Activated naive CD4-positive, alpha-beta T cell (primary cell): Measurements from ENCODE around the gene SMIM13.

ENCODE experiments used
- DNase-seq, 4 experiments: peaks; one replicate each; lab custom pipeline; 2025; lab: John Stamatoyannopoulos, UW

Gene SMIM13

DNA sequence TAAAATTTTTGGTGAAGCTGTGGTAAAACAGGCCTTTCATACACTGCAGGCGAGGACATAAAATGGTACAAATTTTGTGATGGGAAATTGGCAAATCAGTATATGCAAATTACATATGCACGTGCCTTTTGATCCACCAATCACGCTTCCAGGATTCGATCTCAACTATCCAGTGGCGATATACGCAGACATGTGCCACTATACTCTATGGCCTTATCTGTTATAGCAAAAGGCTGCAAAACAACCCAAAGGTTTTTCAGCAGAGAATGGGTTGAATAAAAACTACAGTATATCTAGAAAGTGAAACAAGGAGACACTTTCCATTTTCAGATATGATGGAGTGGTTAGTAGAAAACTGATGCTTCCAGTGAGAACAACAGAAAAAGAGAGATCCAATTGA is 59.8 kb downstream of the SMIM13 start:
- DNase-seq: no peak

DNA sequence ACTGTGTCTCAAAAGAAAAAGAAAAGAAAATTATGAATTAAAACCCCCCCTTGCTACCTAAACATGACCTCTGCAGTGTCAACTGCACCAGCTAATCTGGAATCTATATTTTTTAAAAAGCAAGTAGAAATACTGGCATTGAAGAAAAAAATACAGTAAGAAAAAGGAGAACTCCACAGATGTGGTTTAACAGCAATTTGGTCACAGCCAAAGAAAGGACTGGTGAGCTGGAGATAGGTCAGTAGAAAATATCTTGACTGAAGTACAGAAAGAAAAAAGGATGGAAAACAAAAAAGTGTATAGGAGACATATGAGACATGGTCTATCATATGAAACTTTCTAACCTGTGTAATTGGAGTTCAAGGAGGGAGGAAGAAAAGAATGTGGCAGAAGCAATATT is 62.0 kb downstream of the SMIM13 start:
- no peak for DNase-seq

DNA sequence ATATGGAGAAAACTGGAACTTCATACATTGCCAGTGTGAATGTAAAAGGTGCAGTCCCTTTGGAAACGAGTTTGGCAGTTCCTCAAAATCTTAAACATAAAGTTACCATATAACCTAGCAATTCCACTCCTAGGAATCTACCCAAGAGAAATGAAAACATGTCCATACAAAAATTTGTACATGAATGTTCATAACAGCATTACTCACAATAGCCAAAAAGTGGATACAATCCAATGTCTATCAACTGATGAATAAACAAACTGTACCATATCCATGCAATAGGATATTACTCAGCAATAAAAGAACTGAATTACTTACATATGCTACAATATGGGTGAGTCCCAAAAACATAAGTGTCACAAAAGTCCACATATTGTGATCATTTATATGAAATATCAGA is 66.6 kb downstream of the SMIM13 start:
- DNase-seq: no peak

DNA sequence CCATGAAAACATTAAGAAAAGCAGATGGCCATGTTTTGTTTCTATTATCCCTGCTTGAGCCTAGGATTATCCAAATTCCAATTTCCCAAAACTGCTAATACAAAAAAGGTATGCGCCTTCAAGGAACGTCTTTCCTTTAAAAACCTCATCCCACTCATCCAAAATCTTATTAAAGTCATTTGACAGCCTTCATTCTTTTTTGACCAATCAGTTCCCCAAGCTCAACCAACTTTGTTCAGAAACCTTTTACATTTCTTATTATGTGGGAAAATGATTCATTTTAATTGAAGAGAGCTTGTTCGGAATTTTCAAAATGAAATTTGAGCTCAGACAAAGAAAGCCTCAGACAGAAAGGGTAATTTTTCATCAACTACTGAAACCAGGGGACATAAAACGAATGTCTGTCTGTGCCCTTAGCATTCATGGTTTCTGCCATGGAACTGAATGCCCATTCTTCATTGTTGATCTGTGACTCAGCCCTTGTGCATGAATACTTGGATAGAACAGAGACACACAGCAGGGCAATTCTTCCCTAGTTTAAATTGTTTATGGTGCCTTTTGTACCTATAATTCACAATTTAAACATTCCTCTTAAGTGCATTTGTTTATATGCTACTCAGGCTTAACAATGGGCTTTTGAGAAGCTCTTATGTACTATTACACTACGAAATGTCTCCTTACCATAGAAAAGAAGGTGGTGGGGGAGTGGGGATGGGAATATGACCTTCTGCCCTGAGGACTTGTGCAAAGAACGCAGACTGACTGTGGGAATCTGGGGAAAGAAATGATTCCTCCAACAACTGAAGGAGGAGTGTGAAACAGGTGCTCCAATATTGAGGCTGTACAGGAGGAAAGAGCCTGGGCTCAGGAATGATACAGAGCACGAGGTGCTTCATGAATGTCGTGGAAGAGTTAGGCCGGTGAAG is 67.7 kb downstream of the SMIM13 start:
- DNase-seq: no peak

DNA sequence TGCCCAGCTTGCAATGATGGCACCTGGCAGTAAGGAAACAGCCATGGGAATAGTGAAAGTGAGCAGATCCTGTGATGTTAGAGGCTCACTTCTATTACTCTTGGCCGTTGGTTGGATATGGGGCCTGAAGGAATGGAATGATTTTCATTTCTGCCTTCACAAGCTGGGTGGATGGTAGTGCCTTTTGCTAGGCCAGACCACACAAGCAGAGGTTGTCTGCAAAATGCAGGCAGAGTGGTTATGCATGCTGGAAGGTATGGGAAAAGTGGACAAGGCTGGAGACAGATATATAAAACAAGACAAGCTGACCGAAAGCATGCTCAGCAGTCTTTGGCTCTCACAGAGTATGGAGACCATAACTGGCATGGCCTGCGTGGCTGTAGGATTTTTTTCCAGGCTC is 68.6 kb downstream of the SMIM13 start:
- no peak for DNase-seq

DNA sequence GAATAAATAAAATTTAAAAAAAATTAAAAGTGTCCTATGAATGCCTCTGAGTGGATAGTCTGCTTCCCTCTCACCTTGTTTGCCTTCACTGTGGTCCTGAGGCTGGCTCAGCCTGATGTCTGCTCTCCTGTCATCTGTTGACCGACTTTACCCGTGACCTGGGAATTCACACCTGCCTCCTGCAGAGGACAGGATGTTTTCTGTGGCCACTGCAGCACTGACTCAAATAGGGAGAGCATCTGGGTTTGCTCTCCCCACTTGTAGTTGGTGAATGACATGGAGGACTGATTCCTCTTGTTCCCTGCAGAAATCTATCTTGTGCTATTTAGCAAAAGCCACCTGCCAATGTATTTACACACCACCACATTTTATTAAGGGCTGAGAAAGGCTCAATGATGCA is 70.3 kb downstream of the SMIM13 start:
- DNase-seq: no peak

DNA sequence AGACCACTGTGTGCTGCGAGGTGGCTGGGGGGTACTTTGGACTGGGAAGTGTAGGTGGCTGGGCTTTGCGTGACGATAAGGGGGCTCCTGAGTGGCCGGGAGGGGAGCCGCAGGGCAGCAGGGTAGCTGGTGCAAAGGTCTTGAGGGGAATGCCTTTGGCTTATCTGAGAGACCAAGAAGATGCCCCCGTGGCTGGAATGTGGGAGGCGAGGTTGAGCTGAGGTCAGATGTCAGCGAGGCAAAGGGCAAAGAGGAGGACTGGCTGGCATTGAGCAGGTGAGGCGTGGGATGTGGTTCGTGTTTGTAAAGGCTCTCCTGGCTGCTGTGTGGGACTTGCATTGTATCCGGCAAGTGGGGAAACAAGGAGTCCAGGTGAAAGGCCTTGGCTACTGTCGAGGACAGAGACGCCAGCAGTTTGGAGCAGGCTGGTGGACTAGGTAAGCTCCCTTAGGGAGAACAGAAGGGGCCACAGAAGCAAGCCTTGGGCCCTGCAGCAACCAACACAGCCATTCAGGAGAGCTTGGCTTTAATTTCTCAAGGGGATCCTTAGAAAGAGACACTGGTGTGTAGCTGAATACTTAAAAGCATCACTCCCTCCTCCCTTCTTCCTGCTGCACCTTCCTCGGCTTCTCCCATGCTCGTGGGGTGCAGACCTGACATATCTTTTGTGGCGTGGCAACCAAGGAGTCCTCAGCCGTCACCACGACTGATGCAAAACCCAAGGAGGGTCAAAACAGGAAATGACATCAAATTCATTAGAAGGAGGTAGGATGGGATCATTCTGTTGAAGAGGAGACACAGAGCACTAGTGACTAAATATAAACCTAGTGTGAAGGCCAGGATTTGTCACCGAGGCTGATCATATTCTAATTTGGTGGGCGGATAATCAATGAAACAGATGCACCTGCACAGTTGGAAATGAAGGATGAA is 71.3 kb downstream of the SMIM13 start:
- no peak for DNase-seq

DNA sequence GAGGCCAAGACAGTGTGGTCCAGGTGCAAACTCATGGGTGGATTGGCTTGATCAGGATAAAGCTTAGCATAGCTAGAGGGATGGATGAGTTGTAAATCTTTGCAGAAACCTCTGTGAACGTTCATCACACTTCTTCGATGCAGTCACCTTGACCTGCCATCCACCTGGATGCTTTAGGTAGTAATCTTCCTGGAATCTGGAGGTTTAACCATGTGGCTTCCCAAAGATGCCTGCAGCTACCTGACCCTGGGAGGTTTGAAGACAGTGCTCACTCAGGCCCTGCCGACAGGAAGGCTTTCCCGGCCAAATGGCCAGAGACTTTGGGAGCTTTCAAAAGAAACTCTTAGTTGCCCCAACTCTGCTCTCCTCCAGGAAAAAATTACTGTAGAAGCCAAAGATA is 73.3 kb downstream of the SMIM13 start:
- no peak for DNase-seq

DNA sequence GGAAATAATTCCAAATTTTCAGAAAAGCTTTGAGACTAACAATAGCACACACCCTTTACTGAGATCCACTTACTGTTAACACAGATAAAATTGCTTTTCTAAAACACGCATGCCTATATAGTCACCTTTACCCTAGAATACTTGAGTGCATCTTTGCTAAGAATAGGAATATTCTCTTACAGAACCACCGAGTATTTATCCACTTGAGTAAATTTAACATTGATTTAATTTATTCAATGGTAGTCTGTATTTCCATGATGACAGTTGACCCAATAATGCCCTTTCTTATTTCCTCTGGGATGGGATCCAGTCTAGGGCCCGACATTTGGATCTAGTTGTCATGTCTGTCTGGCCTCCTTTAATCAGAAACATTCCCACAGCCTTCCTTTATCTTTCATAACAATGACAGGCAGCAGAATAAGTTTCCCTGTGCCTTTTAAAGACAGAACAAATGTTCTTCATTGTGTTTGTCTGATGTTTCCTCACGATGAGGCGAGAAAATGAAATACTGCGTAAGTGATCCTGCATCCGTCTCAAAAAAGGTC is 74.5 kb downstream of the SMIM13 start:
- no peak for DNase-seq

DNA sequence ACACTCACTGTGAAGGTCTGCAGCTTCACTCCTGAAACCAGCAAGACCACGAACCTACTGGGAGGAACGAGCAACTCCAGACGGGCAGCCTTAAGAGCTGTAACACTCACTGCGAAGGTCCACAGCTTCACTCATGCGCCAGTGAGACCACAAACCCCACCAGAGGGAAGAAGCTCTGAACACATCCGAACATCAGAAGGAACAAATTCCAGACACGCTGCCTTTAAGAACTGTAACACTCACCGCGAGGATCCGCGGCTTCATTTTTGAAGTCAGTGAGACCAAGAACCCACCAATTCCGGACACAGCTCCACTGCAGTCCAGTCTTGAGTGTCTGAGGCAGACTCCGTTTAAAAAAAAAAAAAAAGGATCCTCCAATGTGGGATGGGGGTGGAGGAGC is 78.3 kb downstream of the SMIM13 start:
- DNase-seq: no peak

DNA sequence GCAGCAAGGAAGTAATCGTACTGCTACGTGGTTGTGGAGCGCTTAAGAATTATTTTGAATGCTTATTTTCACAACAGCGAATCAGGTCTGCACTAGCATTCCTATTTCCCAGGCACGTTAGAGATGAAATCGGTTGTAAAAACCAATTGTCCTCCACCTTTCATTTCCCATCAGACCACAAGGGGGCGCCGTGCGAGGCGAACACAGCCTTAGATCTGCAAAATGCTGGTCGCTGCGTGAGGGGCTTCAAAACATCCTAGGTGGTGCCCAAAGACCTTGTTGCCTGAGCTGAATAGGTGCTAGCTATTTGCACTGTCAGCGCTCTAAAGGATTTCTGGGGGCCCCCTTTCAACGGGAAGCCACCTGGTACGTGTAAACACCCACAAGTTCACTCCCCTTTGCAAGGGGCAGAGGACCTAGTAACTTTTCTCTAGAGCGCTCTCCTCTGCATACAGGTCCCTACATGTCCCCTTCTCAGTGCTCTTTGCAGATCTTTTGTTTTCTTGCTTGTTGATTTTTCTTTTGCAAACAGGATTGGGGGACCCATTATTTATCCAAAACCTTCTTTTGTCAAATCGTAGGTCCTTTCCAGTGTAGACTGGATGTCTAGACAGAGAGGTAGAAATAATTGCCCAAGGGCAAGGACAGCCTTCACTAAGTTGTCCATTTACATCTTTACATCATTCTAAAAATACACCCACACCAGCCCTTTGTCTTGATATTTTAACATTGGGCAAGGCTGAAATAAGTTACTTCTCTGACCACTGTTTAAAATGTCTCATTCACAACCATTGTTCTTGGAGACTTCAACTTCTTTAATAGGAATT is 79.1 kb downstream of the SMIM13 start:
- peak; percentile 36 to 74 (median 62) for DNase-seq

DNA sequence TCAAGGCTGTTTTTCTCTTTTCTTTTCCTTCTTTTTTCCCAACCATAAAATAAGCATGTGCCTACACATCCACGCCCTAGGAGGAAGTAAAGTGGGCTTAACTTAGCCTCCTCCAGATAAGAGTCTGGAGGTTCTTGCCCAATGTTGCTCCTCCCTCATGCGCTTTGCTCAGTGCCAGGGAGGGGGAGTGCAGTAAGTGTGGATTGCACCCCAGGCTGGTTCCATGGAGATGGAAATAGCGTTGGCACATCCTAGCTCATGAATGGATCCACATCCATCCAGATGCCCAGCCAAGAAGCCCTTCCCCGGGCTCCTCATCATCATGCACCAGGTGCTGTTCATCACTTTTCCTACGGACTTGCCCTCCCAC is 80.6 kb downstream of the SMIM13 start:
- DNase-seq: no peak

DNA sequence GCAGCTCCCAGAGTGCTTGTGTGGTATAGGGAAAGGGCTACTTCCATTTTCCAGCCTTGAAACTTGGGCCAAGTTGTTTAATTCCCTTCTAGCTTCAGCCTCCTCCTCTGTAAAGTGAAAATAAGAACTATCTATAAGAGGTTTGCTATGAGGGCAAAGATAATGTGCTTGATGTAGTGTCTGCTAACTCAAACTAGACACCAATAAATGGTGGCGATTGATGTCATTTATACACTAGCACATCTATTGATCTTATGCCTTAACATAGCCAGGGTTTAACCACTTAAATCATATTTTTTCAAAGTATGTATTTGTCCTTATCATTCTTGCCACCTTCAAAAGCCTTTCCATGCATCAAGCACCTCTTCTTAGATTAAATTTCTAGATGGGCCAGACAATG is 83.6 kb downstream of the SMIM13 start:
- DNase-seq: no peak

DNA sequence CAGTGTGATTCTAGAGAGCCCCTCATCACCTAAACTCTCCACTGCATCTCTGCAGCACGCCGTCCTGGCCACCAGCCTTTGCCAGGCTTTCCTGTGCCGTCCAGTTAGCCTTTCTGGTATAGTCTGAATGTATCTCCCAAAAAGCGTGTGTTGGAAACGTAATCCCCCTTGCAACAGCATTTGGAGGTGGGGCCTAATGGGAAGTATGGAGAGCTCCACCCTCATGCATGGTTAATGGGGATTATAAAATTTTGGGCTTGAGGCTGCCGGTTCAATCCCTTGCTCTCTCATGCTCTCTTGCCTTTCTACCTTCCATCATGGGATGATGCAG is 85.4 kb downstream of the SMIM13 start:
- DNase-seq: no peak

DNA sequence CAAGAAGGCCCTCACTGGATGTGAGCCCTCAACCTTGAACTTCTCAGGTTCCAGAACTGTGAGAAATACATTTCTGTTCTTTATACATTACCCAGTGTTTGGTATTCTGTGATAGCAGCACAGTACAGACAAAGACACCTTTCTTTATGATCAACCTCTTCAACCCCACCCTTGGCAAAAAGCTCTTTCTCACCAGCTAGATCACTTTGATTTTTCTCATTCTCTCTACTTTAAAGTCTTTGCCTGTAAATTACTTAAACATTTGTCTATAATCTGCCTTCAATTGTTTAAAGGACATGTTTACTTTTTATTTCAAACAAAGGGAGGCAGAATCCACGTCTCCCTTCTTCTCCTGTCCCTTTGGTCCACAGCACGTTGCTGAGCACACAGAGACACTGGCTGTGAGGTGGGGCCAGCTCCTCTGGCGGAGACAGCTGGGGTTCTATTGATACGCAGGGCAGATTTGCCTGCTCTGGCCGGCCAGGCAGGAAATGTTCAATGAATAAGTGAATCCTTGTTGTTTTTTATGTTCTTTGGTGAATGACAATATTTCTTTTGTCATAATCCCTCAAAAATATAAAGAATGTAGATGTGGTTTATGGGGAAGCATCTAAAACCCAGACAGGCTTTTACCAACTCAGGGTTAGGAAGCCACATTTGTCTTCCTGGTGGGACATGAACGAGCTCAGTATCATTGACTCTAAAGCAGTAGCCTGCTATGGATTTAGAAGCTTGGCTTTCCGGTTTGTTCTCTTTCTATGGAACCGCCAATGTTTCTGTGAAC is 86.0 kb downstream of the SMIM13 start:
- no peak for DNase-seq

DNA sequence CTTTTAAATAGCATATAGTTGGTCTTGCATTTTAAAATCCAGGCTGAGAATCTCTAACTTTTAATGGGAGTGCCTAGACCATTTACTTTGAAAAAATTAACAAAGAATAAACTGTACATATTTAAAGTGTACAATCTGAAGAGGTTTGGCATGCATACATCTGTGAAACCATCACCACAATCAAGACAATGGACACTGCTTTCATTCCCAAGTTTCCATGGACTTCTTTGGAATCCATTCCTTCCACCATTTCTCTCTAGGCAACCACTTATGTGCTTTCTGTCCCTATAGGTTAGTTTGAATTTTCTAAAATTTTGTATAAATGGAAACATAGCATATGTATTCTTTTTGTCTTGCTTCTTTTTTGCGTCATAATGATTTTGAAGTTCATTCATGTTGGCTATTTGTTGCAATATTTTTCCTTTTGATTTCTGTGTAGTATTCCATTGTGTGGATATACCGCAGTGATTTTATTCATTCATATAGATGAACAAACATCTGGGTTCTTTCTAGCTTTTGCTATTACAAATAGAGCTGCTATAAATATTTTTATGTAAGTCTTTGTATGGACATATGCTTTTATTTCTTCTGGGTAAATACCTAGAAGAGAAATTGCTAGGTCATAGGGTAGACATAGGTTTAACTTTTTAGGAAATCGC is 88.0 kb downstream of the SMIM13 start:
- DNase-seq: no peak

DNA sequence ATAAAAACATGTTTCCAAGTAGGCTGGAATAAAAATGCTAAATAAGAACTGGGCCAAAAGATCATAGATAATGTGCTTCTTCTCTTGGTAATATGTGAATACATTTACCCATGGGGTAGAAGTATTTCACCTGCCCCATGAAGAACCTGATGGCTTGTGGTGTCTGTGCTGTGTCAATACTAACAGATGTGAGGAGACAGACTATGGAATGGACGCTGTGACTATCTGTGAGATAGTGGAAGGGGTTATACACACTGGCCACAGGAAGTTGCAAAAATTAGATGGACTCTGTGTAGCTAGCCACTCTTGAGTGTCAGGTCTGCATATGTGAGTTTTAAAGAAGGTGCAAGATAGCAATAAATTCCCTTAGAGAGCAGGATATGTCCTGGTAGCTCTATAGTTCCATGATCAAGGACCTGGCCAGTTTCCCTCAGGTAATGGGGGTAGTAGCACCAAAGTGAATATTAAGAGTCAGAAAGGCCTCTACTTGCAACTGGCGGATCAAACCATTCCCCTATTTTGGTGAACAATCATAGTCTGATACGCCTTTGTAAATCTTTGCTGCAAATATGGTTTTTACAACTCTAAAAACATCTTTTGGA is 90.2 kb downstream of the SMIM13 start:
- no peak for DNase-seq

DNA sequence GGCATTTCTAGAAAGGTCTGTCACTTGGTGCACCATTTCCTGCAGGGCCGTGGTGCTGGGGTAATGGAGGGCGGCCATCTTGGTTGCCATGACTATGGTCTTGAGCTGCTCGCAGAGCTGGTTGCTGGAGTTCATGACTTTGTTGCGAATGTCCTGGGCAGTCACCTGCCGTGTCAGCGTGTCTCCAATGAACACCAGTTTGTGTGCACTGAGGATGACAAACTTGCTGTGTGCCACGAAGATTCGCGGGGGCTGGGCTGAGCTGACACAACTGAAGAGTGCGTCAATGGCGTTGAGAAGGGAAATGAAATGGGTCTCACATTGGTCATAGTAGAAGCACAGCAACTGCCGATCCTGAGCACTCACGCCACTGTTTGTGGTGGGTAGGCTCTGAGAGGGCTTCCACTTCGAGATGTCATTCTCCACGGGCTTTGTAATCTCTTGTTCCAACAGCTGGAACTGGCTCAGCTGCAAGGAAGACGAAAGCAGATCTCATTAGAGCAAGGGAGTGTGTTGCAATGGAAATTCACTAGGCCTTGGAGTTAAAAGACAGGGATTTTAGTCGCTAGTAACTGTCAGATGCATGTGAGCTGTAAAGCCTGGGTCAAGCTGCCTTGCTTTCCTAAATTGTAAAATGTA is 91.7 kb downstream of the SMIM13 start:
- DNase-seq: no peak

DNA sequence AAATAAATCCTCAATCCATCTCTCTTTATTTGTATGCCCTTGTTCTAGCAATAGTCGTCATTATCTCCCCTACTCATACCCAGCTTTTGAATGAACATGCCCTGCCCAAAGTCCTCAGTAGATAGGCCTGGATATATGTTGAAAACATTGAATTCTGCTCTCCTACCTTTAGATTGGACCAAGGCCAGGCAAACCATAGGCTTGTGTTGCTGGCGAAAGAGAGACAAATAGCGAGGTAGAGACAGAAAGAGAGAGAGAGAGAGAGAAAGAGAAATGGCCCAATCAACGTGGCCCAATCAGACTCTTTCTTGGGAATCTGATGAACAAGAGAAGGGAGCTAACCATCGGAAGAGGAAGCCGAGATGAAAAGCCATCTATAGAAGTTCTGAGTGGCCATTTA is 93.7 kb downstream of the SMIM13 start:
- no peak for DNase-seq
